HepG2 (cell line): ENCODE measurements around the gene USP43. TPM values are rescaled to one million over a fixed set of nuclear protein-coding genes. Genes with fewer than 3 reads are reported as not detected.

ENCODE experiments used
- CHCHD3 ChIP-seq: sonication (generic); formaldehyde crosslinking; IDR thresholded peaks from 2 replicates; pipeline ENCODE4 v1.8.0; 2022; ENCODE audit warnings: mild to moderate bottlenecking, missing genetic modification reagents, moderate library complexity
- EED ChIP-seq: sonication (generic); formaldehyde crosslinking; IDR thresholded peaks from 2 replicates; pipeline ENCODE4 v1.5.0; 2020; ENCODE audit warnings: mild to moderate bottlenecking, missing genetic modification reagents
- FOXA3 ChIP-seq: IDR thresholded peaks from 2 replicates; pipeline ENCODE4 v1.6.1; 2016; ENCODE audit warnings: missing genetic modification reagents, missing compliant biosample characterization
- FOXM1 ChIP-seq: sonication (generic); formaldehyde crosslinking; IDR thresholded peaks from 2 replicates; pipeline ENCODE4 v1.5.0; 2020; ENCODE audit warnings: missing genetic modification reagents
- IRX3 ChIP-seq: sonication (generic); formaldehyde crosslinking; IDR thresholded peaks from 2 replicates; pipeline ENCODE4 v1.8.1; 2023; ENCODE audit warnings: mild to moderate bottlenecking, low read depth, missing genetic modification reagents, borderline replicate concordance
- JDP2 ChIP-seq: sonication (generic); formaldehyde crosslinking; IDR thresholded peaks from 2 replicates; pipeline ENCODE4 v1.8.1; 2022; ENCODE audit warnings: missing genetic modification reagents, borderline replicate concordance
- MAF1 ChIP-seq: sonication (generic); formaldehyde crosslinking; IDR thresholded peaks from 2 replicates; pipeline ENCODE4 v1.5.0; 2020; ENCODE audit warnings: missing genetic modification reagents, borderline replicate concordance
- NFE2 ChIP-seq: sonication (generic); formaldehyde crosslinking; IDR thresholded peaks from 2 replicates; pipeline ENCODE4 v1.4.0; 2020; ENCODE audit warnings: missing genetic modification reagents
- PRMT3 ChIP-seq: sonication (generic); formaldehyde crosslinking; IDR thresholded peaks from 2 replicates; pipeline ENCODE4 v1.8.1; 2022; ENCODE audit warnings: low read depth, mild to moderate bottlenecking, moderate library complexity, missing genetic modification reagents, borderline replicate concordance
- SETDB1 ChIP-seq: sonication (generic); formaldehyde crosslinking; IDR thresholded peaks from 2 replicates; pipeline ENCODE4 v1.5.1; 2020; ENCODE audit warnings: missing genetic modification reagents, mild to moderate bottlenecking, borderline replicate concordance
- TBP ChIP-seq: sonication (generic); formaldehyde crosslinking; IDR thresholded peaks from 2 replicates; pipeline ENCODE4 v1.5.0; 2020; ENCODE audit warnings: missing genetic modification reagents
- ZMYM4 ChIP-seq: sonication (generic); formaldehyde crosslinking; IDR thresholded peaks from 2 replicates; pipeline ENCODE4 v1.8.1; 2023; ENCODE audit warnings: mild to moderate bottlenecking, missing genetic modification reagents
- ZNF205 ChIP-seq: IDR thresholded peaks from 2 replicates; pipeline ENCODE4 v1.6.1; 2018; ENCODE audit warnings: missing biosample characterization, missing genetic modification reagents
- ZNF24 ChIP-seq: fragments of 450-650 bp; IDR thresholded peaks from 2 replicates; pipeline ENCODE4 v1.6.1; 2017; ENCODE audit warnings: antibody characterized with exemption, mild to moderate bottlenecking
- ZNF496 ChIP-seq: sonication (generic); formaldehyde crosslinking; IDR thresholded peaks from 2 replicates; pipeline ENCODE4 v1.8.1; 2023; ENCODE audit warnings: mild to moderate bottlenecking, moderate library complexity, missing genetic modification reagents; ENCODE audit not compliant: insufficient replicate concordance
- ZNF543 ChIP-seq: sonication (generic); formaldehyde crosslinking; IDR thresholded peaks from 2 replicates; pipeline ENCODE4 v1.4.0; 2020; ENCODE audit warnings: mild to moderate bottlenecking, missing genetic modification reagents
- ZNF557 ChIP-seq: sonication (generic); formaldehyde crosslinking; IDR thresholded peaks from 2 replicates; pipeline ENCODE4 v1.4.0; 2020; ENCODE audit warnings: missing genetic modification reagents
- ZNF75D ChIP-seq: sonication (generic); formaldehyde crosslinking; IDR thresholded peaks from 2 replicates; pipeline ENCODE4 v1.8.1; 2023; ENCODE audit warnings: missing genetic modification reagents, mild to moderate bottlenecking, borderline replicate concordance
- ZNF768 ChIP-seq: sonication (generic); formaldehyde crosslinking; IDR thresholded peaks from 2 replicates; pipeline ENCODE4 v1.4.0; 2020; ENCODE audit warnings: missing genetic modification reagents
- ZNF773 ChIP-seq: sonication (generic); formaldehyde crosslinking; IDR thresholded peaks from 2 replicates; pipeline ENCODE4 v1.4.0; 2020; ENCODE audit warnings: missing genetic modification reagents, borderline replicate concordance
- ZNF879 ChIP-seq: sonication (generic); formaldehyde crosslinking; IDR thresholded peaks from 2 replicates; pipeline ENCODE4 v1.8.1; 2023; ENCODE audit warnings: missing genetic modification reagents
- ZSCAN29 ChIP-seq: sonication (generic); formaldehyde crosslinking; conservative IDR thresholded peaks from 2 replicates; pipeline ENCODE4 v1.4.0; 2020; ENCODE audit warnings: mild to moderate bottlenecking, missing genetic modification reagents
- polyA plus RNA-seq, 8 experiments: library from polyadenylated mRNA; depleted of rRNA in 3 of 8; stranded (reverse) in 7 of 8; unstranded in 1 of 8; fragments of >200 nt; fragmentation: Illumina TruSeq in 4 of 8; extraction: Trizol in 4 of 8; gene quantifications; 2 replicates each; pipeline versions ENCODE4 v1.2.1 to v1.2.3, GENCODE V29; 2011 to 2016; ENCODE audit warnings: low read depth in 4 of 8, missing spikeins in 1 of 8, mixed read lengths in 1 of 8; ENCODE audit not compliant: insufficient read depth in 1 of 8
- total RNA-seq, 5 experiments: library from RNA; depleted of rRNA; stranded (reverse); fragments of >200 nt; fragmentation: Illumina TruSeq; extraction: Trizol; gene quantifications; 2 replicates each; pipeline ENCODE4 v1.2.3, GENCODE V29; 2016; ENCODE audit warnings: low read depth in 1 of 5
- TF ChIP-seq, protein P1 (sequence below): sonication (generic); formaldehyde crosslinking; IDR thresholded peaks from 2 replicates; pipeline ENCODE4 v1.9.0; 2022; ENCODE audit warnings: low read depth, missing genetic modification reagents
- TF ChIP-seq, protein P2 (sequence below): sonication (generic); formaldehyde crosslinking; IDR thresholded peaks from 2 replicates; pipeline ENCODE4 v1.4.0; 2020; ENCODE audit warnings: low read depth, missing genetic modification reagents
- TF ChIP-seq, protein P3 (sequence below): sonication (generic); formaldehyde crosslinking; IDR thresholded peaks from 2 replicates; pipeline ENCODE4 v1.5.1; 2020; ENCODE audit warnings: missing genetic modification reagents, mild to moderate bottlenecking, borderline replicate concordance

Gene USP43
- total and polyA plus RNA-seq, 2 of the 13 experiments (the other 11 are each of a cell fraction or from before 2014, with no cell fraction given), result 1.6 to 2.2 TPM

DNA sequence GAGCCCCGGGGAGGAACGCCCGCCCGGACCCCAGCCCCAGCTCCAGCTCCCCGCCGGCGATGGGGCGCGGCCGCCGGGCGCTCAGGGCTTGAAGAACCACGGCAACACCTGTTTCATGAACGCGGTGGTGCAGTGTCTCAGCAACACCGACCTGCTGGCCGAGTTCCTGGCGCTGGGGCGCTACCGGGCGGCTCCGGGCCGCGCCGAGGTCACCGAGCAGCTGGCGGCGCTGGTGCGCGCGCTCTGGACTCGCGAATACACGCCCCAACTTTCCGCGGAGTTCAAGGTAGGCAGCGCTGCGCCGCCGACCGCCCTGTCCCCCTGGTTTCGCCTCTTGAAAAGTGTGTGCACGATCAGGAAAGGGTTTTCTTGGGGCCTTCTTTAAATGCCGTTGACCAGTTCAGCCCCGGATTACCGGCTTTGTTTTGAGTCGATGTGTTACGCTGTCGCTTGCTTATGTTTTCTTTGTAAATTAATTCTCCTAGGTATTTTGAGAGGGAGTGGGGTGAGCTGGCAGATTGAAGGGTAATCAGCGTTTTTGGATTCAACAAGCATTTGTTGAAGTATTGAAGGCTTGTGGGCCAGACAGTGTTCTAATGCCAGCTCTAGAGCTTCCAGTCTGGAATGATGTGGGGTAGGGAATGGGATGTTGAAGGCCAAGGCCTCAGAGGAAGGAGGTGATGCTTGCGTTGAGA, 681 bp downstream of the USP43 start (continued):
- TF ChIP-seq TBP, result no peak
- TF ChIP-seq ZNF205 (CRISPR knock-in tag), result no peak
- TF ChIP-seq ZNF543 (CRISPR knock-in tag), result no peak
- TF ChIP-seq MAF1, result no peak
- no peak for TF ChIP-seq FOXM1 (CRISPR knock-in tag)
- no peak for TF ChIP-seq ZSCAN29 (CRISPR knock-in tag)
- 0 out of 2 replicates have a peak, but pooled peaks have one; percentile 7 for TF ChIP-seq FOXA3 (CRISPR knock-in tag)
- TF ChIP-seq NFE2 (CRISPR knock-in tag), result no peak
- no peak for TF ChIP-seq CHCHD3 (CRISPR knock-in tag)
- TF ChIP-seq PRMT3 (CRISPR knock-in tag), result no peak
- TF ChIP-seq ZNF24, result no peak
- TF ChIP-seq IRX3 (CRISPR knock-in tag), result no peak
- 0 out of 2 replicates have a peak, but pooled peaks have one; percentile 24 for TF ChIP-seq ZNF773 (CRISPR knock-in tag)
- no peak for TF ChIP-seq JDP2 (CRISPR knock-in tag)
- no peak for TF ChIP-seq ZNF879 (CRISPR knock-in tag)
- TF ChIP-seq ZNF557 (CRISPR knock-in tag), result no peak
- no peak for TF ChIP-seq ZNF496 (CRISPR knock-in tag)
- TF ChIP-seq ZNF75D (CRISPR knock-in tag), result no peak
- TF ChIP-seq, protein P1, sequence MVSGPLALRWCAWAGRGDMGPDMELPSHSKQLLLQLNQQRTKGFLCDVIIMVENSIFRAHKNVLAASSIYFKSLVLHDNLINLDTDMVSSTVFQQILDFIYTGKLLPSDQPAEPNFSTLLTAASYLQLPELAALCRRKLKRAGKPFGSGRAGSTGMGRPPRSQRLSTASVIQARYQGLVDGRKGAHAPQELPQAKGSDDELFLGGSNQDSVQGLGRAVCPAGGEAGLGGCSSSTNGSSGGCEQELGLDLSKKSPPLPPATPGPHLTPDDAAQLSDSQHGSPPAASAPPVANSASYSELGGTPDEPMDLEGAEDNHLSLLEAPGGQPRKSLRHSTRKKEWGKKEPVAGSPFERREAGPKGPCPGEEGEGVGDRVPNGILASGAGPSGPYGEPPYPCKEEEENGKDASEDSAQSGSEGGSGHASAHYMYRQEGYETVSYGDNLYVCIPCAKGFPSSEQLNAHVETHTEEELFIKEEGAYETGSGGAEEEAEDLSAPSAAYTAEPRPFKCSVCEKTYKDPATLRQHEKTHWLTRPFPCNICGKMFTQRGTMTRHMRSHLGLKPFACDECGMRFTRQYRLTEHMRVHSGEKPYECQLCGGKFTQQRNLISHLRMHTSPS (CRISPR knock-in tag), result no peak
- TF ChIP-seq ZNF768 (CRISPR knock-in tag), result peak; percentile 38
- no peak for TF ChIP-seq EED (CRISPR knock-in tag)
- TF ChIP-seq SETDB1 (CRISPR knock-in tag), result no peak
- TF ChIP-seq, protein P2, sequence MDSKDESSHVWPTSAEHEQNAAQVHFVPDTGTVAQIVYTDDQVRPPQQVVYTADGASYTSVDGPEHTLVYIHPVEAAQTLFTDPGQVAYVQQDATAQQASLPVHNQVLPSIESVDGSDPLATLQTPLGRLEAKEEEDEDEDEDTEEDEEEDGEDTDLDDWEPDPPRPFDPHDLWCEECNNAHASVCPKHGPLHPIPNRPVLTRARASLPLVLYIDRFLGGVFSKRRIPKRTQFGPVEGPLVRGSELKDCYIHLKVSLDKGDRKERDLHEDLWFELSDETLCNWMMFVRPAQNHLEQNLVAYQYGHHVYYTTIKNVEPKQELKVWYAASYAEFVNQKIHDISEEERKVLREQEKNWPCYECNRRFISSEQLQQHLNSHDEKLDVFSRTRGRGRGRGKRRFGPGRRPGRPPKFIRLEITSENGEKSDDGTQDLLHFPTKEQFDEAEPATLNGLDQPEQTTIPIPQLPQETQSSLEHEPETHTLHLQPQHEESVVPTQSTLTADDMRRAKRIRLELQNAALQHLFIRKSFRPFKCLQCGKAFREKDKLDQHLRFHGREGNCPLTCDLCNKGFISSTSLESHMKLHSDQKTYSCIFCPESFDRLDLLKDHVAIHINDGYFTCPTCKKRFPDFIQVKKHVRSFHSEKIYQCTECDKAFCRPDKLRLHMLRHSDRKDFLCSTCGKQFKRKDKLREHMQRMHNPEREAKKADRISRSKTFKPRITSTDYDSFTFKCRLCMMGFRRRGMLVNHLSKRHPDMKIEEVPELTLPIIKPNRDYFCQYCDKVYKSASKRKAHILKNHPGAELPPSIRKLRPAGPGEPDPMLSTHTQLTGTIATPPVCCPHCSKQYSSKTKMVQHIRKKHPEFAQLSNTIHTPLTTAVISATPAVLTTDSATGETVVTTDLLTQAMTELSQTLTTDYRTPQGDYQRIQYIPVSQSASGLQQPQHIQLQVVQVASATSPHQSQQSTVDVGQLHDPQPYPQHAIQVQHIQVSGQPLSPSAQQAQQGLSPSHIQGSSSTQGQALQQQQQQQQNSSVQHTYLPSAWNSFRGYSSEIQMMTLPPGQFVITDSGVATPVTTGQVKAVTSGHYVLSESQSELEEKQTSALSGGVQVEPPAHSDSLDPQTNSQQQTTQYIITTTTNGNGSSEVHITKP (CRISPR knock-in tag), result no peak
- TF ChIP-seq, protein P3, sequence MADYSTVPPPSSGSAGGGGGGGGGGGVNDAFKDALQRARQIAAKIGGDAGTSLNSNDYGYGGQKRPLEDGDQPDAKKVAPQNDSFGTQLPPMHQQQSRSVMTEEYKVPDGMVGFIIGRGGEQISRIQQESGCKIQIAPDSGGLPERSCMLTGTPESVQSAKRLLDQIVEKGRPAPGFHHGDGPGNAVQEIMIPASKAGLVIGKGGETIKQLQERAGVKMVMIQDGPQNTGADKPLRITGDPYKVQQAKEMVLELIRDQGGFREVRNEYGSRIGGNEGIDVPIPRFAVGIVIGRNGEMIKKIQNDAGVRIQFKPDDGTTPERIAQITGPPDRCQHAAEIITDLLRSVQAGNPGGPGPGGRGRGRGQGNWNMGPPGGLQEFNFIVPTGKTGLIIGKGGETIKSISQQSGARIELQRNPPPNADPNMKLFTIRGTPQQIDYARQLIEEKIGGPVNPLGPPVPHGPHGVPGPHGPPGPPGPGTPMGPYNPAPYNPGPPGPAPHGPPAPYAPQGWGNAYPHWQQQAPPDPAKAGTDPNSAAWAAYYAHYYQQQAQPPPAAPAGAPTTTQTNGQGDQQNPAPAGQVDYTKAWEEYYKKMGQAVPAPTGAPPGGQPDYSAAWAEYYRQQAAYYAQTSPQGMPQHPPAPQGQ (CRISPR knock-in tag), result no peak
- no peak for TF ChIP-seq ZMYM4 (CRISPR knock-in tag)
